Measurements from ENCODE around the gene RBM12.

GRCh38 chr20:35610833-35611427, 53.8 kb downstream of the RBM12 start:
- no peak for TF ChIP-seq CTCF (IDR thresholded peaks at IDR 0.05; ENCODE audit: low read length)
- no peak for TF ChIP-seq EZH2 (IDR thresholded peaks at IDR 0.05; ENCODE audit: borderline replicate concordance, low read length)
